ENCODE data around the gene SYNE1.

- TF ChIP-seq CTCF (IDR thresholded peaks at IDR 0.05; ENCODE audit: poor library complexity, severe bottlenecking) = no peak
- no peak for TF ChIP-seq SMC3 (conservative IDR thresholded peaks at IDR 0.05; ENCODE audit: poor library complexity)
- no peak for TF ChIP-seq TAF1 (IDR thresholded peaks at IDR 0.05; ENCODE audit: low read depth)
- TF ChIP-seq POLR2AphosphoS5 (IDR thresholded peaks at IDR 0.05) = no peak
Observed at GRCh38 chr6:152432758-152433157, 204.4 kb downstream of the SYNE1 start.
